Lower lobe of right lung (tissue), 2 donors: ENCODE results near the gene SCLY. TPM values are rescaled to one million over a fixed set of nuclear protein-coding genes. Genes with fewer than 3 reads are reported as not detected.

Source experiments
- ATAC-seq, 2 donors: fragments of 200-7000 bp; cut with Tn5 transposase; one replicate each; pipeline ENCODE4 v1.9.1; 2020 to 2022; ENCODE audit warnings: mild to moderate bottlenecking in 2 of 2, moderate library complexity in 2 of 2
- DNase-seq: peaks from one replicate; pipeline ENCODE4 v3.0.0-alpha.2; 2020
- H3K27ac ChIP-seq: fragments of 200-600 bp; one replicate; pipeline ENCODE4 v1.8.0; 2022
- H3K27me3 ChIP-seq: fragments of 200-600 bp; one replicate; pipeline ENCODE4 v1.8.0; 2022; ENCODE audit warnings: low read depth
- H3K36me3 ChIP-seq: fragments of 200-600 bp; one replicate; pipeline ENCODE4 v1.8.0; 2022; ENCODE audit warnings: mild to moderate bottlenecking
- H3K4me1 ChIP-seq: fragments of 200-600 bp; one replicate; pipeline ENCODE4 v1.8.0; 2022
- H3K4me3 ChIP-seq: fragments of 200-600 bp; one replicate; pipeline ENCODE4 v1.8.0; 2022; ENCODE audit warnings: mild to moderate bottlenecking
- H3K9me3 ChIP-seq: fragments of 200-600 bp; one replicate; pipeline ENCODE4 v1.8.0; 2022
- intact Hi-C: fragments of 100-400 bp; cut with DNase I; formaldehyde crosslinking; loops from one replicate; pipeline ENCODE4 v1.11.0; 2022
- total RNA-seq: library from RNA; stranded (reverse); fragmentation: NEBNext Ultra II Directional; extraction: Animal tissue kit (Norgen Biotek cat#: 25700); gene quantifications from one replicate; pipeline ENCODE4 v1.2.1, GENCODE V29; 2021
- TF ChIP-seq, protein P1 (sequence below): fragments of 200-600 bp; IDR thresholded peaks from one replicate; pipeline ENCODE4 v1.8.0; 2022; ENCODE audit warnings: antibody characterized with exemption, mild to moderate bottlenecking
- donor health status: DM: no; HTN: yes; CAD: no; lungs with severe emphysema.

SCLY gene
- total RNA-seq, 1 donor from 2014 or later, result 12.4 TPM

DNA sequence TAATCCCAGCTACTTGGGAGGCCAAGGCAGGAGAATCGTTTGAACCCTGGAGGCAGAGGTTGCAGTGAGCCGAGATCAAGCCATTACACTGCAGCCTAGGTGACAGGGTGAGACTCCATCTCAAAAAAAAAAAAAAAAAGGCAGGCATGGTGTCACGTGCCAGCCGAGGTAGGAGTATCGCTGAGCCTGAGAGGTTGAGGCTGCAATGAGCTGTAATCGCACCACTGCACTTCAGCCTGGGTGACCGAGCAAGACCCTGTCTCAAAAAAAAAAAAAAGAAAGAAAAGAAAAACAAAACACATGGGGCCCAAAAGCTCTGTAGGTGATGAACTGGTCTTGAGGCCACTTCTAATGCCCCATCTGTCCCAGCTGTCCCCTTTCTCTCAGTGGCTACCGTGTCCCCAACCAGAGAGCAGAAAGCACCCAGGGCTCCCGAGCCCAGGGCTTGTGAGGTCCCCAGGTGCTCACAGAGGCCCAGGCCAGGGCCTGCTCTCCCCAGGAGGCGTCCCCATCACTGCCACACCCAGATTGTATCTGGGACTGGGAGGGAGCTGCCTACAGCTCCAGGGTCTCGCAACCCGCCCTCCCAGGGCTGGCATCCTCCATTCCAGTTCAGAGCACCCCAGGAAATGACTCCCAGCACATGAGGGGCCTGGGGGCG is 86.2 kb downstream of the SCLY start:
- ATAC-seq, result no peak
- Histone ChIP-seq H3K9me3 (no peaks in the 10 kb centered on the region), H3K27ac (no peak overlapping the region), H3K4me3 (no peak overlapping the region), H3K4me1 (peaks cover 3% of the 10 kb centered on the region), H3K36me3 (no peaks in the 10 kb centered on the region), H3K27me3 (no peaks in the 10 kb centered on the region)
- intact Hi-C loops, result no loop called here
- no peak for DNase-seq
- TF ChIP-seq, protein P1, sequence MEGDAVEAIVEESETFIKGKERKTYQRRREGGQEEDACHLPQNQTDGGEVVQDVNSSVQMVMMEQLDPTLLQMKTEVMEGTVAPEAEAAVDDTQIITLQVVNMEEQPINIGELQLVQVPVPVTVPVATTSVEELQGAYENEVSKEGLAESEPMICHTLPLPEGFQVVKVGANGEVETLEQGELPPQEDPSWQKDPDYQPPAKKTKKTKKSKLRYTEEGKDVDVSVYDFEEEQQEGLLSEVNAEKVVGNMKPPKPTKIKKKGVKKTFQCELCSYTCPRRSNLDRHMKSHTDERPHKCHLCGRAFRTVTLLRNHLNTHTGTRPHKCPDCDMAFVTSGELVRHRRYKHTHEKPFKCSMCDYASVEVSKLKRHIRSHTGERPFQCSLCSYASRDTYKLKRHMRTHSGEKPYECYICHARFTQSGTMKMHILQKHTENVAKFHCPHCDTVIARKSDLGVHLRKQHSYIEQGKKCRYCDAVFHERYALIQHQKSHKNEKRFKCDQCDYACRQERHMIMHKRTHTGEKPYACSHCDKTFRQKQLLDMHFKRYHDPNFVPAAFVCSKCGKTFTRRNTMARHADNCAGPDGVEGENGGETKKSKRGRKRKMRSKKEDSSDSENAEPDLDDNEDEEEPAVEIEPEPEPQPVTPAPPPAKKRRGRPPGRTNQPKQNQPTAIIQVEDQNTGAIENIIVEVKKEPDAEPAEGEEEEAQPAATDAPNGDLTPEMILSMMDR, result no peak

DNA sequence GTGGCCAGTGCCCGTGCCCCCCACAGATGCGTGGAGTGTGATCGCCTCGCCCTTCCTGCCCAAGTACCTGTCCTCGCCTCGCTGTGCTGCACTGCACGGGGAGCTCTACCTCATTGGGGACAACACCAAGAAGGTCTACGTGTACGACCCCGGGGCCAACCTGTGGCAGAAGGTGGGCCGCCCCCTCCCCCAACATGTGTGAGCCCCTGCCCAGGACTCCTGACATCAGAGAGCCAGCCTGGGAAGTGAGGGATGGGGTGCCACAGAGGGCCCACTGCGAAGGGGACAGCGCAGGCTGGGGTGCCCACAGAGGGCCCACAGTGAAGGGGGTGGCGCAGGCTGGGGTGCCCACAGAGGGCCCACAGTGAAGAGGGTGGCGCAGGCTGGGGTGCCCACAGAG is 88.2 kb downstream of the SCLY start:
- Histone ChIP-seq H3K9me3 (no peaks in the 10 kb centered on the region), H3K4me3 (no peak overlapping the region), H3K4me1 (no peaks in the 10 kb centered on the region), H3K27ac (no peak overlapping the region), H3K27me3 (no peaks in the 10 kb centered on the region), H3K36me3 (no peaks in the 10 kb centered on the region)
- DNase-seq, result no peak
- TF ChIP-seq, protein P1, result no peak
- ATAC-seq, result no peak
- intact Hi-C loops, result no loop called here

Other genes with a start within 250 kb of the SCLY start
- gene RAMP1, start 201.4 kb upstream of the SCLY start, total RNA-seq, result 5.1 TPM
- gene UBE2F, start 94.0 kb upstream of the SCLY start, total RNA-seq, result 59.5 TPM
- gene ESPNL, start 39.3 kb downstream of the SCLY start, total RNA-seq, result 0.09 TPM
- 0.71 TPM for gene KLHL30, start 77.7 kb downstream of the SCLY start, total RNA-seq
- not detected for gene ERFE, start 98.0 kb downstream of the SCLY start, total RNA-seq
- gene ILKAP, start 142.7 kb downstream of the SCLY start, total RNA-seq, result 43.4 TPM
- gene HES6, start 179.0 kb downstream of the SCLY start, total RNA-seq, result 6.1 TPM
- gene PER2, start 227.6 kb downstream of the SCLY start, total RNA-seq, result 24.9 TPM